Endothelial cell of umbilical vein (primary cell): Measurements from ENCODE around the gene MYO9A. TPM values are rescaled to one million over a fixed set of nuclear protein-coding genes. Genes with fewer than 3 reads are reported as not detected.

Experiments used
- BruUV-seq: library from RNA; stranded (reverse); fragments of 400-500 nt; replicated peaks from 2 replicates; lab custom pipeline; 2021; lab: Mats Ljungman, UMichigan
- CTCF ChIA-PET: fragments of 300-600, 350-600 bp; sonication (Branson Sonifier 250); formaldehyde crosslinking; loops from one replicate; lab custom pipeline; 2021; ENCODE audit warnings: antibody characterized with exemption, inconsistent platforms; lab: Charles Lee
- POLR2A ChIA-PET: fragments of 300-600, 350-600 bp; sonication (Branson Sonifier 250); formaldehyde crosslinking; loops from one replicate; lab custom pipeline; 2021; ENCODE audit warnings: antibody characterized with exemption, inconsistent platforms; lab: Charles Lee
- DNase-seq: peaks from one replicate; pipeline ENCODE4 v3.0.0-alpha.2; 2011; ENCODE audit warnings: low read depth, low spot score
- FAIRE-seq: peaks from 2 replicates; lab custom pipeline; 2011; peaks lifted over from hg19 to GRCh38; lab: Jason Lieb, UNC
- H2AFZ ChIP-seq: 2 replicates; pipeline ENCODE4 v1.6.0; 2012; ENCODE audit warnings: low read depth, low read length, control low read depth, inconsistent platforms
- H3K27ac ChIP-seq: 2 replicates; pipeline ENCODE4 v1.5.1; 2011; ENCODE audit warnings: low read depth, mild to moderate bottlenecking, control low read depth, low read length, moderate library complexity; ENCODE audit not compliant: insufficient read depth
- H3K27me3 ChIP-seq, 2 experiments: 2 replicates each; pipeline versions ENCODE4 v1.6.0 to v1.6.1; 2011; ENCODE audit warnings: low read length in 2 of 2, mixed read lengths in 1 of 2; ENCODE audit not compliant: control insufficient read depth in 2 of 2, insufficient read depth in 2 of 2
- H3K36me3 ChIP-seq, 2 experiments: 2 replicates in 1 of 2; 3 replicates in 1 of 2; pipeline ENCODE4 v1.5.1; 2011; ENCODE audit warnings: low read length in 2 of 2, mild to moderate bottlenecking in 1 of 2, moderate library complexity in 1 of 2; ENCODE audit not compliant: control insufficient read depth in 2 of 2, insufficient read depth in 2 of 2; ENCODE audit errors: extremely low read depth in 1 of 2
- H3K4me1 ChIP-seq: 3 replicates; pipeline ENCODE4 v1.5.1; 2011; ENCODE audit warnings: mild to moderate bottlenecking, low read length; ENCODE audit not compliant: control insufficient read depth, insufficient read depth; ENCODE audit errors: extremely low read depth
- H3K4me2 ChIP-seq: 2 replicates; pipeline ENCODE4 v1.6.1; 2011; ENCODE audit warnings: low read length, control low read depth, mixed read lengths; ENCODE audit not compliant: insufficient read depth
- H3K4me3 ChIP-seq, 3 experiments: fragments of 200-600 bp in 1 of 3; sonication (generic), shearing (Covaris generic) in 1 of 3; replicated peaks in 1 of 3; 2 replicates each; pipeline ENCODE4 v1.5.1; 2011 to 2016; ENCODE audit warnings: control low read depth in 3 of 3, low read length in 3 of 3, mild to moderate bottlenecking in 2 of 3, inconsistent platforms in 1 of 3, low read depth in 1 of 3, moderate library complexity in 1 of 3; ENCODE audit not compliant: insufficient read depth in 1 of 3
- H3K79me2 ChIP-seq: 2 replicates; pipeline ENCODE4 v1.6.0; 2012; ENCODE audit warnings: low read length, inconsistent platforms; ENCODE audit not compliant: control insufficient read depth, insufficient read depth
- H3K9ac ChIP-seq: replicated peaks from 2 replicates; pipeline ENCODE3; 2011; ENCODE audit warnings: low read length, control low read depth; ENCODE audit not compliant: insufficient read depth; ENCODE audit errors: extremely low read depth
- H3K9me1 ChIP-seq: replicated peaks from 3 replicates; pipeline ENCODE4 v1.6.0; 2011; ENCODE audit warnings: mild to moderate bottlenecking, low read length; ENCODE audit not compliant: control insufficient read depth, insufficient read depth; ENCODE audit errors: extremely low read depth
- H3K9me3 ChIP-seq: replicated peaks from 2 replicates; pipeline ENCODE4 v1.5.1; 2012; ENCODE audit warnings: low read length, inconsistent platforms; ENCODE audit not compliant: control insufficient read depth, insufficient read depth
- H4K20me1 ChIP-seq: replicated peaks from 2 replicates; pipeline ENCODE3; 2011; ENCODE audit warnings: mild to moderate bottlenecking, low read length; ENCODE audit not compliant: control insufficient read depth, insufficient read depth; ENCODE audit errors: extremely low read depth
- CTCF ChIP-seq, 2 donors: IDR thresholded peaks; 1 replicate in 1 of 2; 2 replicates in 1 of 2; pipeline ENCODE4 v1.5.1; 2011; ENCODE audit warnings: low read length in 2 of 2, mild to moderate bottlenecking in 2 of 2, moderate library complexity in 2 of 2, control low read depth in 1 of 2, inconsistent platforms in 1 of 2, low read depth in 1 of 2; ENCODE audit not compliant: insufficient read depth in 1 of 2; ENCODE audit errors: extremely low read depth in 1 of 2
- EZH2 ChIP-seq: IDR thresholded peaks from 2 replicates; pipeline ENCODE4 v1.6.1; 2012; ENCODE audit warnings: borderline replicate concordance, low read depth, mild to moderate bottlenecking, moderate library complexity, low read length, inconsistent platforms; ENCODE audit not compliant: severe bottlenecking
- FOS ChIP-seq: IDR thresholded peaks from 2 replicates; pipeline ENCODE4 v1.6.1; 2011; ENCODE audit warnings: mild to moderate bottlenecking, low read length, moderate library complexity, borderline replicate concordance; ENCODE audit not compliant: insufficient read depth
- GATA2 ChIP-seq: IDR thresholded peaks from 2 replicates; pipeline ENCODE4 v1.7.0; 2011; ENCODE audit warnings: low read depth, mild to moderate bottlenecking, moderate library complexity, mixed read lengths, low read length; ENCODE audit not compliant: insufficient read length, insufficient read depth
- JUN ChIP-seq: IDR thresholded peaks from 2 replicates; pipeline ENCODE4 v1.6.1; 2011; ENCODE audit warnings: borderline replicate concordance, low read depth; ENCODE audit not compliant: insufficient read length, insufficient read depth
- MAX ChIP-seq: IDR thresholded peaks from 2 replicates; pipeline ENCODE4 v1.6.1; 2011; ENCODE audit not compliant: insufficient read depth, insufficient read length
- MYC ChIP-seq: IDR thresholded peaks from one replicate; pipeline ENCODE4 v1.6.1; 2011; ENCODE audit warnings: mild to moderate bottlenecking, low read depth, low read length
- POLR2A ChIP-seq: IDR thresholded peaks from 2 replicates; pipeline ENCODE4 v1.6.1; 2012; ENCODE audit warnings: low read depth, mild to moderate bottlenecking, control low read depth, low read length
- POLR2AphosphoS5 ChIP-seq: IDR thresholded peaks from 2 replicates; pipeline ENCODE4 v1.6.1; 2012; ENCODE audit warnings: low read depth, mild to moderate bottlenecking, control low read depth, low read length, moderate library complexity; ENCODE audit not compliant: insufficient read depth
- dilution Hi-C: fragments of 300-500 bp; cut with MboI; formaldehyde crosslinking; loops from one replicate; pipeline ENCODE4 v1.15.0; 2019; ENCODE audit warnings: low sequenced_read_pairs; ENCODE audit not compliant: extremely low pct_ligation_motif_present
- intact Hi-C: fragments of 100-400 bp; cut with micrococcal nuclease; formaldehyde crosslinking; loops from one replicate; pipeline ENCODE4 v1.10.0; 2022
- polyA plus RNA-seq, 4 experiments: library from polyadenylated mRNA; depleted of rRNA in 3 of 4; stranded (reverse) in 3 of 4; unstranded in 1 of 4; fragments of >200 nt; gene quantifications; 2 replicates each; pipeline versions ENCODE4 v1.2.1 to v1.2.3, GENCODE V29; 2011 to 2012; ENCODE audit warnings: missing spikeins in 1 of 4
- total RNA-seq: library from RNA; stranded (reverse); gene quantifications from 2 replicates; pipeline ENCODE4 v1.2.3, GENCODE V29; 2021

The MYO9A gene
- total and polyA plus RNA-seq, 2 donors (not counting 3 experiments of a cell fraction or from before 2014, with no cell fraction given): 6.4 to 30.3 TPM

DNA sequence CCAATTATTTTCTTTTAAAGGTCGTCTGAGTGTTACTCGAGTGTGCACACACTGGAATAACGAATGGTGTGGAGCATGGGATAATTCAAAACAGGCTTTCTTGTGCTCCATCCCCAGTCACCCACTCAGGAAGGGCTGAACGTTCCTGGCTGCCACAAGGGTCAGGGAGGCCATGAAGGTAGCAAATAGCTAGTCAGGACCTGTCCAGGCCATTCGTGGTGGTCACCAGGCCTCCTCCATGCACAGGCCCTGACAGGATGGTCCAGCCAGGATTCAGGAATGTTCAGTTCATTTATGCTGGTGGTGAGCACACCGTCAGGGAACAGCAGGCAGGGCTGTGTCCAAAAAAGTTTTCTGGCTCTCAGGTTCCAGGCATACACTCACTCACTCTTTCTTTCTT is 319.3 kb downstream of the MYO9A start:
- Histone ChIP-seq H3K4me3 (no peak overlapping the region), H3K79me2 (no peaks in the 10 kb centered on the region), H3K9me1 (no peaks in the 10 kb centered on the region), H3K9ac (no peak overlapping the region), H4K20me1 (no peaks in the 10 kb centered on the region), H3K4me2 (no peak overlapping the region), H3K36me3 (no peaks in the 10 kb centered on the region), H2AFZ (no peak overlapping the region), H3K27ac (no peak overlapping the region), H3K9me3 (no peaks in the 10 kb centered on the region), H3K4me1 (no peaks in the 10 kb centered on the region), H3K27me3 (no peaks in the 10 kb centered on the region)
- ChIA-PET POLR2A (no interaction called here), CTCF (interaction anchor here (1.2 to 12.4 kb wide), 8 partner anchors 8 to 358 kb away, joined by 3 to 235 read pairs (median 5); no protein-coding TSS in a partner anchor)
- intact Hi-C loops: no loop called here
- TF ChIP-seq POLR2AphosphoS5 (no peak), FOS (no peak), EZH2 (no peak), JUN (no peak), MYC (no peak), GATA2 (no peak), MAX (no peak), CTCF (IDR thresholded peaks at IDR 0.05; ENCODE audit: extremely low read depth in 1 of 2, insufficient read depth in 1 of 2, low read depth in 1 of 2, low read length in 2 of 2) (no peak), POLR2A (no peak)
- DNase-seq: no peak
- no TSS peak for BruUV-seq
- dilution Hi-C loops: no loop called here
- FAIRE-seq: no peak
